GM19193 (cell line): ENCODE results near the gene PNPLA5.

Experiments used
- POLR2A ChIP-seq: IDR thresholded peaks from 4 replicates; pipeline ENCODE4 v1.6.1; 2011; ENCODE audit not compliant: insufficient read depth, insufficient read length; ENCODE audit errors: extremely low read depth

The PNPLA5 gene

GRCh38 chr22:43887391-43887790, 4.4 kb downstream of the PNPLA5 start:
- TF ChIP-seq POLR2A = no peak

- TF ChIP-seq POLR2A = no peak
These were observed 5.6 kb downstream of the PNPLA5 start for GRCh38 chr22:43886231-43886630.

GRCh38 chr22:43885786-43886185, 6.0 kb downstream of the PNPLA5 start:
- TF ChIP-seq POLR2A = no peak

- no peak for TF ChIP-seq POLR2A
These were observed 6.5 kb downstream of the PNPLA5 start for GRCh38 chr22:43885319-43885671.

- no peak for TF ChIP-seq POLR2A
These were observed 7.1 kb downstream of the PNPLA5 start for GRCh38 chr22:43884600-43885318.

GRCh38 chr22:43883719-43884415, 7.9 kb downstream of the PNPLA5 start:
- TF ChIP-seq POLR2A = no peak

- no peak for TF ChIP-seq POLR2A
These were observed 8.7 kb downstream of the PNPLA5 start for GRCh38 chr22:43883012-43883661.

GRCh38 chr22:43882122-43882767, 9.6 kb downstream of the PNPLA5 start:
- TF ChIP-seq POLR2A = no peak

GRCh38 chr22:43881091-43882061, 10.4 kb downstream of the PNPLA5 start:
- TF ChIP-seq POLR2A = no peak

- TF ChIP-seq POLR2A = no peak
These were observed 11.2 kb downstream of the PNPLA5 start for GRCh38 chr22:43880541-43880991.

GRCh38 chr22:43879901-43880540, 11.8 kb downstream of the PNPLA5 start:
- no peak for TF ChIP-seq POLR2A

- no peak for TF ChIP-seq POLR2A
These were observed 12.8 kb downstream of the PNPLA5 start for GRCh38 chr22:43878831-43879550.
